DND-41 (cell line): ENCODE data around the gene PPARGC1A.

Source experiments
- CTCF ChIP-seq: IDR thresholded peaks from 2 replicates; pipeline ENCODE4 v1.5.1; 2012; ENCODE audit warnings: borderline replicate concordance, low read length, moderate library complexity, mild to moderate bottlenecking; ENCODE audit not compliant: poor library complexity, severe bottlenecking; ENCODE audit errors: extremely low read depth
- EZH2 ChIP-seq: IDR thresholded peaks from 3 replicates; pipeline ENCODE4 v1.6.1; 2012; ENCODE audit warnings: borderline replicate concordance, low read depth, mild to moderate bottlenecking, moderate library complexity, low read length, inconsistent platforms; ENCODE audit not compliant: severe bottlenecking

DNA sequence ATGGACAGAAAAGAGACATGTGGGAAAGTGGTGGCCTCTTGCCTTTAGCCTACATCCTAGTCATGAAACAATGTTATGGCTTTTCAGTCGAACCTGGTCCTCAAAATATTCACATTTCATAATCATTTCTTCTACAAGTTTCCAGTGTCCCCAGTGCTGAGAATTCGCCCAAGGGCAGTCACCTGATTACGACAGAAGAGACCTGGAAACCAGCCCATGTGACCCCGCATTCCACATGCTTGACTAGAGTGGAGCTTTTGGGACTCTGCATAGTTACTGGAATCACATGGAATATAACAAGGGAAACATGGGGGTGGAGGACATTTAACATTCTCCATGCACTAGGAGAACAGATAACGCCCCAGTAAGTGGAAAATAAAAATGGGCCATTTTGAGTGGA lies 100.1 kb downstream of the PPARGC1A start:
- TF ChIP-seq EZH2 (no peak), CTCF (no peak)
